Muscle layer of duodenum (tissue), 2 donors: ENCODE data around the gene RAI2.

Experiments
- H3K27ac ChIP-seq: one replicate; pipeline ENCODE4 v1.7.0; 2013; ENCODE audit warnings: mild to moderate bottlenecking, low read length
- H3K27me3 ChIP-seq: one replicate; pipeline ENCODE4 v1.7.0; 2013; ENCODE audit warnings: low read depth, mild to moderate bottlenecking, control low read depth, low read length
- H3K36me3 ChIP-seq, 2 donors: one replicate each; pipeline ENCODE4 v1.7.0; 2013; ENCODE audit warnings: low read length in 2 of 2, control low read depth in 1 of 2, mild to moderate bottlenecking in 1 of 2; ENCODE audit not compliant: insufficient read depth in 2 of 2, control insufficient read depth in 1 of 2
- H3K4me1 ChIP-seq, 2 donors: one replicate each; pipeline ENCODE4 v1.7.0; 2013; ENCODE audit warnings: low read length in 2 of 2, mild to moderate bottlenecking in 2 of 2, control low read depth in 1 of 2, moderate library complexity in 1 of 2; ENCODE audit not compliant: insufficient read depth in 2 of 2, control insufficient read depth in 1 of 2
- H3K4me3 ChIP-seq, 2 donors: one replicate each; pipeline ENCODE4 v1.7.0; 2013; ENCODE audit warnings: low read length in 2 of 2, low read depth in 1 of 2, mild to moderate bottlenecking in 1 of 2
- H3K9me3 ChIP-seq, 2 donors: one replicate each; pipeline ENCODE4 v1.7.0; 2013; ENCODE audit warnings: low read length in 2 of 2, control low read depth in 1 of 2, mild to moderate bottlenecking in 1 of 2; ENCODE audit not compliant: control insufficient read depth in 1 of 2
- donor health status: healthy.

RAI2 gene

DNA sequence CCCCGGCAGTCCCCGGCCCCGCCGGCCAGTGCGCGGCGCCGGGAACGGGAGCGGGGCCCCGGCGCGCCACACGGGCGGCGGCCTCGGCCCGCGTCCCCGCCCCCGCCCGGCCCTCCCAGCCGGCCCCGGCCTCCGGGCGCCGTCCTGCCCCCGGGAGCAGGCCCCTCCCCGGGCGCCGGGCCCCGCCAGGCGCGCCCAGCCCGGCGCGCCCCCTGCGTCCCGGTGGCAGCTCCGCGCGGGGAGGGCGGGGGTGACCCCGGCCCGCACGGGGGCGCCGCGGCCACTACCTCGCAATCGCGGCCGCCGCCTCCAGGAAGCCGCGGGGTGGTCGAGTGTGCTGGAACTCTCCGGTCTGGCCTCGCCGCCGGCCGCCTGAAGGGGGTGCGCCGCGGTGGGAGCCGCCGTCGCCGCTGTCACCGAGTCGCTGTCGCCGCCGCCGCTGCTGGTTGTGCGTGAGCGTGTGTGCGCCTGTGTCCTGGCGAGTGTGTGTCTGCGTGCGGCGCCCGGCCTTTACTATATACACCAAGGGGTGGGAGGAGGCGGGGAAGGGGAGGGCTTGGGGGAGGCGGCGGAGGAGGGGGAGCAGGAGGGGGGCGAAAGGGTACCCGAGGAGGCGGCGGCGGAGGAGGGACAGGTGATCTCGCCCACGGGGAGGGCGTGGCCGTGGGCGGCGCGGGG lies at the start of gene RAI2:
Gene RAI2, minus strand, starts transcription at position 488 of the 678 bp plus-strand sequence. CDS start 59,288 bp downstream, outside the sequence.
- Histone ChIP-seq H3K27ac (no peak within 1 kb of the TSS), H3K4me1 (peaks cover 0 to 8% of the 10 kb centered on the region in 2 donors), H3K27me3 (no peaks in the 10 kb centered on the region), H3K4me3 (peak within 1 kb of the TSS; percentile 67 to 69), H3K36me3 (no peaks in the 10 kb centered on the region), H3K9me3 (no peaks in the 10 kb centered on the region)

DNA sequence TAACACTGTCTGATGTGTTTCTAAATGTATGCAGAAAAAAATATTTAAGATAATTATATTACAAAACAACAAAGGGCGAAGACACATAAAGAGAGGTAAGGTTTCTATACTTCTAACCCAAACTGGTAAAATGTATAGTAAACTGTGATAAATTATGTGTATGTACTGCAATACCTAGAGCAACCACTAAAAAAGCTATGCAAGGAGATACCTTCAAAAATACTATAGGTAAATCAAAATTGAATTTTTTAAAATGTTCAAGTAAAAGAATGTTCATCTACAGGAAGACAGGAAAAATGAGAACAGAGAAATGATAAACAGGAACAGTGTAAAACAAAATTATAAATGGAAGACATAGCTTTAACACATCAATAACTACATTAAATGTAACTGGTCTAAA lies 27.3 kb upstream of the RAI2 start:
- no peaks in the 10 kb centered on the region for H3K9me3 ChIP-seq
- H3K4me3 ChIP-seq: no peak overlapping the region
- H3K27me3 ChIP-seq: no peaks in the 10 kb centered on the region
- H3K4me1 ChIP-seq: no peaks in the 10 kb centered on the region
- H3K36me3 ChIP-seq: no peaks in the 10 kb centered on the region
- no peak overlapping the region for H3K27ac ChIP-seq

DNA sequence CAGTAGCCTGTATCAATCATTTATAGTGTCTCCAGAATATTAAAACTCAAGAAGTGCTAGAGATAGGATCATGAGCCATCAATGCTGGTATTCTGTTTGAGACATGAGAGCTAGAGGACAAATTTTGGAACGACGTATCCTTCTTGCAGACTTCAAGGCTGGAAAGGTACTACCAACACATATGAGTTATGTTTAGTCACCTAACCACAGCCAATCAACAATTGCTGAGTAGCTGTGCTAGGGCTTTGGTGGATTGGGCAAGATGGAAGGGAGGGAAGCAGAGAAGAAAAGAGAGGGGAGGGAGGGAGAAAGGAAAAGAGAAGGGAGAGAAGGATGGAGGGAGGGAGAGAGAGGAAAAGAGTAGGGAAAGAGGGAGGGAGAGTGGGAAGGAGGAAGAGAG lies 21.6 kb upstream of the RAI2 start:
- H3K4me3 ChIP-seq: no peak overlapping the region
- no peaks in the 10 kb centered on the region for H3K4me1 ChIP-seq
- no peak overlapping the region for H3K27ac ChIP-seq
- H3K36me3 ChIP-seq: no peaks in the 10 kb centered on the region
- no peaks in the 10 kb centered on the region for H3K9me3 ChIP-seq
- no peaks in the 10 kb centered on the region for H3K27me3 ChIP-seq

DNA sequence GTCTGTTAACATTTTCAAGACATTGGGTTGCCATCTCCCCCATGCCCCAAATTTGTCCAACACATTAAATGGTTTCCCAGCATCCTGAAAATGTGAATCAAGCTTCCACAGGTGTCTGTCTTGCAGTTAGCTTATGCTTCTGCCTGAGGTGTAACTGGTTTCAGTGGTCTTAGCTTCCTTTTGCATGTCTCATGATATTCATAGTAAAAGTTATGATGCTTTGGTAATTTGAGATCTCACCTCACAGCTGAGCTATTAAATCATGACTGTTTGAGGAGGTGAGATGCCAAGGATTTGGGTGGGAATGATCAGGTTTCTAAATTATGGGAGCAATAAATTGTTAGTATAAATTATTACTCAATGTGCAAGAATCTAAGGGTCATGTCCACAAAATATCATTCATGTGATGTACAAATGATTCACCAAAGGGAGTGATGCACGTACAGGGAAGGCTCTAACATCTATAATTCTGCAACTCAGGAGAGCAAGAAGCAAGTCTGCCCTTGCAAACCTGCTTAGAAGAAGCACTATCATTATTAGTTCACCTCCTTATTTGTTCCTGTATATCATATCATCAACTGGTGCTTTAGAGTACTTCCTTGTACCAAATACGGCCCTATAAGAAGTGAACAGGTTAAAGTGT lies 17.1 kb upstream of the RAI2 start:
- no peaks in the 10 kb centered on the region for H3K36me3 ChIP-seq
- no peaks in the 10 kb centered on the region for H3K27me3 ChIP-seq
- no peaks in the 10 kb centered on the region for H3K9me3 ChIP-seq
- no peak overlapping the region for H3K4me3 ChIP-seq
- H3K27ac ChIP-seq: no peak overlapping the region
- H3K4me1 ChIP-seq: no peaks in the 10 kb centered on the region

DNA sequence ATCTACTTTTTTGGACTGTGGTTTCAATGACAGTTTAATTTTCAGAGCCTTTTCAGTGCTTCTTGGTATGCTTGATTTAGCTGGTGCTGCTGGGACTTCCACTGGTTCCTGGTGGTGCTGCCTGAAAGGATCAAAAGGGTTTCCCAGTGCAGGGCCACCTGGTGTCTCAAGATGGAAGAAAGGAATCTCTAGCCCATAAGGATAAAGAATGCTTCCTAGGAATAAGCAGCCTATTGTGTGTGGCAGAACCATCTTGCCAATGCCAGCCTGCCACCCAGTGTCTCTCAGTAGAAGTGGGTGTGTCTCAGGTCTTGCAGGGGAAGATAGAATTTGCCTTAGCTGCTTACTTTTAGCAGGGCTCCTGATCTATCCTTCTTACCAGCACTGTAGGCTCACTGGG lies 15.0 kb upstream of the RAI2 start:
- no peak overlapping the region for H3K27ac ChIP-seq
- H3K36me3 ChIP-seq: no peaks in the 10 kb centered on the region
- H3K9me3 ChIP-seq: no peaks in the 10 kb centered on the region
- H3K4me3 ChIP-seq: no peak overlapping the region
- H3K27me3 ChIP-seq: no peaks in the 10 kb centered on the region
- no peaks in the 10 kb centered on the region for H3K4me1 ChIP-seq

DNA sequence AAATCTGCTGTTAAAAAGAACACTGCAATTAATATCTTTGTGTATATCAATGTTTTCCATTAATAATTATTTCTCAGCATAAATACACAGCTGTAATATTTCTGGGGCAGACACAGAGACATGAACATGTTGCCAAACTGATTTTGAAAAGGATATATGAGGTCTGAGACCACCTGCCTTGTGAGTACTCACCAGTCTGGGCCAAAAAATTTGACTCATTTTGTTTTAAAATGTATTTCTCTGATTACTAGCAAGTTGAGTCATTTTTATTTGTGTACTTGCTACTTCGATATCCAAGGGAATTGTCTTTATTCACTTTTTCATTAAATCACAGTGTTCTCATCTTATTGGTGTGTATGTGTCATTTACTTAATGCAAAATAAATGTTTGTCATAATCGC lies 8.5 kb upstream of the RAI2 start:
- no peaks in the 10 kb centered on the region for H3K36me3 ChIP-seq
- no peak overlapping the region for H3K27ac ChIP-seq
- no peaks in the 10 kb centered on the region for H3K4me1 ChIP-seq
- no peak overlapping the region for H3K4me3 ChIP-seq
- no peaks in the 10 kb centered on the region for H3K9me3 ChIP-seq
- no peaks in the 10 kb centered on the region for H3K27me3 ChIP-seq

DNA sequence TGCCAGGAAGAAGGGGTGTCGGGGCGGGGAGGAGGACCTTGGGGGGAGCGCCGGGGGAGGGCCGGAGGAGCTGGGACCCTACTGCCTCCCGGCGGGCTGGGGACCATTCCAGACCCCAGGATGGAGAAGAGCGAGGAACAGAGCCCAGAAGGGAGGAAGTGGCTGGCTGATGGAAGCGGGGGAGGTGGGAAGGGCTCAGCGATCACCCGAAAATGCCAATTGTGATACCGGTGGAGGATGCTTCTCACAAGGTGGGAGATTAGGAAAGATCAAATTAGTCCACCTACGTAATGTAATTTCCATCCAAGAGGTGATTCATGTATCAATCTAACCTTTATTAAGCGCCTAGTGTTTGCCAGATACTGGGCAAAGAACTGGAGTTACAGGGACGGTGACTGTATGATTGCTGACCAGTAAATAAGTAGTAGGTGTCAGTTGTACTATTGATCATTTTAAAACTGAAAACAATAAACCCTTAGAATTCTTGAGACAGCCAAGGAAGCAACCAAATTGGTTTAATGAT lies 452 bp upstream of the RAI2 start:
- Histone ChIP-seq H3K27ac (no peak overlapping the region), H3K27me3 (no peaks in the 10 kb centered on the region), H3K9me3 (no peaks in the 10 kb centered on the region), H3K4me3 (peak overlapping the region in 1 of 2 donors; percentile 51), H3K36me3 (no peaks in the 10 kb centered on the region), H3K4me1 (peaks cover 0 to 8% of the 10 kb centered on the region in 2 donors)

DNA sequence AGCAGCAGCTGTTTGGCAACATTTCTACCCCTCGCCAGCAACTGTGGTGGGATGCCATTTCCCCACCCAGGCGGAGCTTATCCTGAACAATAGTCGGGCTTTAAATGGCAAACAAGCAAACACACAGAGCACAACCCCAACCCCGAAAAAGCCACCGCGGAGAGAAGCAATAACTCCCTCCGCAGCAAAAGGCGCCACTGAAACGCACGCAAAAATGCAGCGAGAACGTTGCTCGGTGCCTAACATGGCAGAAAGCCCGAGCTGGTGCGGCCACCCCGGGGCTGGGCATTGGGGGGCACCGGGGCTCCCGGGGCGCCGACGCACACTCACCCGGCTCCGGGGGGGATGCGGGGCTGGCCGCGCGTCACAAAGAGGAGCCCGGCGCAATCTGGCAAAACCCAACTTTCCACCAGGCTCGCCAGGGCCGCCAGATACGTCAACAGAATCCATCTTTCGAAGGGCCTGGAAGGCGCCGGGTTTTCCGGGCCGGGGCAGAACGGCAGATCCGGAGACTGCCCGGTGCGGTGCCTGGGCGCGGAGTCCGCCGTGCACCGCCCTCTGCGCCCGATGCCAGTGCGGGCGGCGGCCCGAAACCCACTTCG lies 818 bp downstream of the RAI2 start:
- H3K4me3 ChIP-seq: peak overlapping the region; percentile 67 to 69
- no peaks in the 10 kb centered on the region for H3K36me3 ChIP-seq
- H3K27me3 ChIP-seq: no peaks in the 10 kb centered on the region
- H3K27ac ChIP-seq: no peak overlapping the region
- H3K9me3 ChIP-seq: no peaks in the 10 kb centered on the region
- peaks cover 0 to 10% of the 10 kb centered on the region in 2 donors for H3K4me1 ChIP-seq

DNA sequence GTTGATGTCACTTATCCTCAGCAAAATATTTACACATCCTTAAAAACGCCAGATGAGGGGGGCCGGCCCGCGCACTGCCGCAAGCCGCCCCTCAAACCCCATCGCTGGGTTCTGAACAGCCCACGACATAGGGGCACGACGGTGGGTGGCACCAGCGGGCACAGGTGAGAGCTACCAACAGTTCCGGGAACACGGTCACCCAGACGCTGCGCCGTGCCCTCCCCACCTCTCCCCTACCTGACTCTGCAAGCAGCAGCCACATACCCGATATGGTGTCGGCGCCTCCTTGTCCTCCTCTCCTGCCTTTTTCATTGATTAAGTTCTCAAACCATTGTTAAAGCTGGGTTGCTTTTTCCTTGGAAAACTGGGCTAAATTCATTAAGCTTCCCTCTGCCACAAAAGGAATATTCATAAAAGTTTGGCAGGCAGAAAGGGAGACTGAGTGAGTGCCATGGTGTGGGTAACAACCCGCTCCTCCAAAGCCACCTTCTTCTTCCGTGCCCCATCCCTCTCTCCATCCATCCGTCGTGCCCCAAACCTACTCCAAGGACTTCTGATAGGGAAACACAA lies 1.4 kb downstream of the RAI2 start:
- Histone ChIP-seq H3K27ac (no peak overlapping the region), H3K9me3 (no peaks in the 10 kb centered on the region), H3K4me1 (peaks cover 0 to 15% of the 10 kb centered on the region in 2 donors), H3K4me3 (peak overlapping the region; percentile 67 to 69), H3K36me3 (no peaks in the 10 kb centered on the region), H3K27me3 (no peaks in the 10 kb centered on the region)

DNA sequence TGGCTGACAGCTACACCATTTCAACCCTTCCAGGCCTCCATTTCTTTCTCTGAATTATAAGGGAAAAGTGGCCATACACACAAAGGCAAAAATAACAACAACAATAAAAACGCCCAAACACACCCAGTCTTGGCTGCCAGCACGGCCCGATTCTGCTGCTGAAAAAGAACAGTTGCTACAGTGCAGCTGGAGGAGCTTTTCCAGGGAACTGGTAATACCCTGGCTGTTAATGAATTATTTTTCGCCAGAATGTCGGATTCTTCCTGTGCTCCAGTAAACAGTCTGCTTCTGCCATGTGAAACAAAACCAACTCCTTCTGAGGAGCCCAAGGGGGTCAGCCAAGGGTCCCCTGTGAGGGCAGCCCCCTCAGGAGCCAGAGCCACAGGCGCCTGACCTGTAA lies 6.6 kb downstream of the RAI2 start:
- Histone ChIP-seq H3K36me3 (no peaks in the 10 kb centered on the region), H3K27ac (no peak overlapping the region), H3K9me3 (no peaks in the 10 kb centered on the region), H3K4me1 (peaks cover 4 to 51% of the 10 kb centered on the region in 2 donors), H3K4me3 (no peak overlapping the region), H3K27me3 (no peaks in the 10 kb centered on the region)

DNA sequence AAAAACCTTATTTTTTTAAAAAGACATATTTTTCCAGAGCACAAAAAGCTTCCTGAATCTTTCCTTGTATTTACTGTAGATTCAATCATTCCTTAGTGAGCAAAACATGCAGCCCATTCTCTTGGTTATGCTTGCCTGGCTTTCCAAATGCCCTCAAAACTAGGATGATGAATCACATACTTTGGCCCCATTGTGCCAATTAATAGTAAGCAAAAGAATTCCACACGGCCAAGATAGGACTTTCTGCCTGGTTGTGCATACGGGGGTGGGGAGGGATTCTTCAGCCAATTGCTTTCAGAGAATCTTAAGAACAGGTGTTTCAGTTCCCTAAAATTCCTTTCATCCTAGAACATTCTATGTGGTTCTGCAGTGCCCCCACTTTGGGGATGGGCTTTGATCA lies 7.0 kb downstream of the RAI2 start:
- H3K4me3 ChIP-seq: no peak overlapping the region
- peaks cover 4 to 53% of the 10 kb centered on the region in 2 donors for H3K4me1 ChIP-seq
- H3K36me3 ChIP-seq: no peaks in the 10 kb centered on the region
- no peaks in the 10 kb centered on the region for H3K27me3 ChIP-seq
- no peaks in the 10 kb centered on the region for H3K9me3 ChIP-seq
- no peak overlapping the region for H3K27ac ChIP-seq
